Measurements from ENCODE around the gene RASGRP4. TPM values are rescaled to one million over a fixed set of nuclear protein-coding genes. Genes with fewer than 3 reads are reported as not detected.

The RASGRP4 gene
- total and polyA plus RNA-seq, 11 donors, result 0.51 to 6.7 (median 1.1) TPM

DNA sequence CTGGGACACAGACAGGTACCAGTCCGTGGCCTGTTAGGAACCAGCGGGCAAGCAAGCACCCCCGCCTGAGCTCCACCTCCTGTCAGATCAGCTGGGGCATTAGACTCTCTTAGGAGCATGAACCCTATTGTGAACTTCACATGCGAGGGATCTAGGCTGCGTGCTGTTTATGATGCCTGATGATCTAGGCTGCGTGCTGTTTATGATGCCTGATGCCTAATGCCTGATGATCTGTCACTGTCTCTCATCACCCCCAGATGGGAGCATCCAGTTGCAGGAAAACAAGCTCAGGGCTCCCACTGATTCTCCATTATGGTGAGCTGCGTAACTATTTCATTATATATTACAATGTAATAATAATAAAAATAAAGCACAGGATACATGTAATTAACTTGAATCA lies 3.6 kb downstream of the RASGRP4 start:
- TF ChIP-seq, protein P1, sequence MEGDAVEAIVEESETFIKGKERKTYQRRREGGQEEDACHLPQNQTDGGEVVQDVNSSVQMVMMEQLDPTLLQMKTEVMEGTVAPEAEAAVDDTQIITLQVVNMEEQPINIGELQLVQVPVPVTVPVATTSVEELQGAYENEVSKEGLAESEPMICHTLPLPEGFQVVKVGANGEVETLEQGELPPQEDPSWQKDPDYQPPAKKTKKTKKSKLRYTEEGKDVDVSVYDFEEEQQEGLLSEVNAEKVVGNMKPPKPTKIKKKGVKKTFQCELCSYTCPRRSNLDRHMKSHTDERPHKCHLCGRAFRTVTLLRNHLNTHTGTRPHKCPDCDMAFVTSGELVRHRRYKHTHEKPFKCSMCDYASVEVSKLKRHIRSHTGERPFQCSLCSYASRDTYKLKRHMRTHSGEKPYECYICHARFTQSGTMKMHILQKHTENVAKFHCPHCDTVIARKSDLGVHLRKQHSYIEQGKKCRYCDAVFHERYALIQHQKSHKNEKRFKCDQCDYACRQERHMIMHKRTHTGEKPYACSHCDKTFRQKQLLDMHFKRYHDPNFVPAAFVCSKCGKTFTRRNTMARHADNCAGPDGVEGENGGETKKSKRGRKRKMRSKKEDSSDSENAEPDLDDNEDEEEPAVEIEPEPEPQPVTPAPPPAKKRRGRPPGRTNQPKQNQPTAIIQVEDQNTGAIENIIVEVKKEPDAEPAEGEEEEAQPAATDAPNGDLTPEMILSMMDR (IDR thresholded peaks at IDR 0.05), result no peak
- TF ChIP-seq POLR2A (IDR thresholded peaks at IDR 0.05), result no peak
- intact Hi-C loops (cut with DNase I), result no loop called here
- DNase-seq (no peak), ATAC-seq (no peak)
- peaks cover 0 to 24% (median 8%) of the 10 kb centered on the region in 12 donors for H3K4me1 ChIP-seq
- H3K9me3 ChIP-seq, result no peaks in the 10 kb centered on the region
- 84 to 90% (median 88%) methylated on average over 7 of the region's 7 CpGs for WGBS, 4 donors
- H3K27me3 ChIP-seq, result peaks cover 0 to 26% (median 3%) of the 10 kb centered on the region in 9 donors
- H3K27ac ChIP-seq, result no peak overlapping the region
- no peak overlapping the region for H3K4me3 ChIP-seq
- H3K36me3 ChIP-seq, result no peaks in the 10 kb centered on the region

GRCh38 chr19:38421856-38422255 lies 4.2 kb downstream of the RASGRP4 start:
- H3K4me3 ChIP-seq, result no peak overlapping the region
- peaks cover 0 to 26% (median 8%) of the 10 kb centered on the region in 12 donors for H3K4me1 ChIP-seq
- peaks cover 0 to 26% (median 3%) of the 10 kb centered on the region in 9 donors for H3K27me3 ChIP-seq
- intact Hi-C loops (cut with DNase I), result no loop called here
- no peaks in the 10 kb centered on the region for H3K36me3 ChIP-seq
- H3K9me3 ChIP-seq, result no peaks in the 10 kb centered on the region
- ATAC-seq (no peak), DNase-seq (no peak)
- TF ChIP-seq POLR2A (IDR thresholded peaks at IDR 0.05), result no peak
- TF ChIP-seq, protein P1 (IDR thresholded peaks at IDR 0.05), result no peak
- WGBS, 4 donors, result 67 to 76% (median 74%) methylated on average over 14 of the region's 14 CpGs
- no peak overlapping the region for H3K27ac ChIP-seq

GRCh38 chr19:38420935-38421334 lies 5.1 kb downstream of the RASGRP4 start:
- Histone ChIP-seq H3K9me3 (no peaks in the 10 kb centered on the region), H3K27ac (no peak overlapping the region), H3K4me1 (peaks cover 0 to 21% (median 8%) of the 10 kb centered on the region in 12 donors), H3K27me3 (peaks cover 0 to 26% (median 3%) of the 10 kb centered on the region in 9 donors), H3K36me3 (no peaks in the 10 kb centered on the region), H3K4me3 (no peak overlapping the region)
- no peak for TF ChIP-seq POLR2A (IDR thresholded peaks at IDR 0.05)
- TF ChIP-seq, protein P1 (IDR thresholded peaks at IDR 0.05), result no peak
- no peak for DNase-seq
- ATAC-seq, result no peak
- 83 to 89% (median 86%) methylated on average over 6 to 9 of the region's 9 CpGs for WGBS, 4 donors
- intact Hi-C loops (cut with DNase I), result no loop called here

DNA sequence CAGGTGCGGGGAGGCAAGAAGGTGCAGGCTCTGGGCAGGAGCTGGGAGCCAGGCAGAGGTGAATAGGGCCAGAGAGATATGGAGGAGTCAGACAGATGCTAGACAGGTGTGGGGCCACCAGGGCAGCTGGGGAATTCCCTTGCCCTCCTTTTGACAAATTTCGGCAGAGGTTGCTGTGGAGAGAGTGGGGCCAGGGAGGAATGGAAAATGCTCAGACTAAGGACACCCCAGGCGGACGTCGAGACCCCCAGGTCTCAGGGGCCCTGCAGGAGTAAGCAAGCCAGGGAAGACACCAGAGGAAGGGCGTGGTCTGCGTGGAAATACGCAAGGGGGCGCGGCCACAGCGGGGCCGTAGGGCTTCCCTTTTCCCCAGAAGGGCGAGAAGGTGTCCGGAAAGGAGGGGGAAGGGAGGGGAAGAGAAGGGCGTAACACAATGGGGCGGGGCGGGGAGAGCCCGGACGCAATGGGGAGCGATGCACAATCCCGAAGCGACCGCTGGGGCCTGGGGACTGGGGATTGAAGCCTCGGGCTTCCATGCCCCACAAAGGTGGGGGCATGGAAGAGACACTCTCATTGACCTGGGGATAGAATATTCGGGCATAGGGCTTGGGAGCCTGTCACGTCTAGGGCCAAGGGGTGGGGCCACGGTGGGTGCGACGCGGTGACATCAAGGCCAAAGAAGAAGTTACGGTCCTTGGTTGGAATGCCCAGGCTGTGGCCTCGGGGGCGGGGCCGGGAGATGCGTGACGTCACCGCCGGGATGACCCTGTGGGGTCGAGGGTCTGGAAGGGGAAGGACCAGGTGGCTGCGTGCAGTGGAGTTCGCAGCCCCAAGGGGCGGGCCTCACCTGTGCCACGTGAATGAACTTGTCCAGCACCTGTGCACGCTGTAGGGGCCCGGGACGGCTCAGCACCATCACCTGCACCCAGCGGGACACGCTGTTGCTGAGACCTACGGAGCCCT lies 8.2 kb downstream of the RASGRP4 start:
- peaks cover 0 to 16% (median 8%) of the 10 kb centered on the region in 12 donors for H3K4me1 ChIP-seq
- no peak for TF ChIP-seq POLR2A (IDR thresholded peaks at IDR 0.05)
- TF ChIP-seq, protein P1 (IDR thresholded peaks at IDR 0.05), result peak in 1 of 12 donors; percentile 5
- 5 to 9% (median 6%) methylated on average over 32 to 49 of the region's 49 CpGs for WGBS, 4 donors
- ATAC-seq (peak; percentile 64 to 95 (median 86)), DNase-seq (peak; percentile 56 to 83 (median 76))
- H3K9me3 ChIP-seq, result no peaks in the 10 kb centered on the region
- intact Hi-C loops (cut with DNase I), result loop anchor here in 1 of 10 donors (10.0 kb wide), 1 partner anchor 537 kb away; no protein-coding TSS in a partner anchor
- H3K36me3 ChIP-seq, result no peaks in the 10 kb centered on the region
- peaks cover 0 to 18% (median 0%) of the 10 kb centered on the region in 9 donors for H3K27me3 ChIP-seq
- H3K27ac ChIP-seq, result peak overlapping the region in 3 of 12 donors; percentile 18 to 52 (median 33)
- peak overlapping the region in 11 of 12 donors; percentile 18 to 56 (median 44) for H3K4me3 ChIP-seq
